Smooth muscle cell (in vitro differentiated cells): ENCODE data around the gene CEND1. TPM values are rescaled to one million over a fixed set of nuclear protein-coding genes. Genes with fewer than 3 reads are reported as not detected.

Source experiments
- DNase-seq: peaks from one replicate; lab custom pipeline; 2025; ENCODE audit not compliant: unreplicated experiment; lab: John Stamatoyannopoulos, UW
- H2AFZ ChIP-seq: fragments of 200-600 bp; sonication (generic); 2 replicates; pipeline ENCODE4 v1.6.0; 2016; ENCODE audit warnings: antibody characterized with exemption, low read depth, mild to moderate bottlenecking
- H3F3A ChIP-seq: fragments of 200-600 bp; sonication (generic); 2 replicates; pipeline ENCODE4 v1.6.0; 2017; ENCODE audit warnings: antibody characterized with exemption, low read depth
- H3K27ac ChIP-seq: fragments of 200-600 bp; sonication (generic); 2 replicates; pipeline ENCODE4 v1.5.1; 2016; ENCODE audit warnings: low read depth, mild to moderate bottlenecking
- H3K27me3 ChIP-seq: fragments of 200-600 bp; sonication (generic); 2 replicates; pipeline ENCODE4 v1.6.1; 2016; ENCODE audit warnings: low read depth, mild to moderate bottlenecking
- H3K36me3 ChIP-seq: fragments of 200-600 bp; sonication (generic); 2 replicates; pipeline ENCODE4 v1.5.1; 2016; ENCODE audit warnings: low read depth
- H3K4me1 ChIP-seq: fragments of 200-600 bp; sonication (generic); 2 replicates; pipeline ENCODE4 v1.5.1; 2016; ENCODE audit warnings: low read depth
- H3K4me2 ChIP-seq: fragments of 200-600 bp; sonication (generic); 2 replicates; pipeline ENCODE4 v1.6.0; 2016; ENCODE audit warnings: mild to moderate bottlenecking
- H3K4me3 ChIP-seq: fragments of 200-600 bp; sonication (generic); 2 replicates; pipeline ENCODE4 v1.5.1; 2016; ENCODE audit warnings: mild to moderate bottlenecking
- H3K79me2 ChIP-seq: fragments of 200-600 bp; sonication (generic); 2 replicates; pipeline ENCODE4 v1.6.0; 2016; ENCODE audit warnings: low read depth, mild to moderate bottlenecking
- H3K9ac ChIP-seq: fragments of 200-600 bp; sonication (generic); 2 replicates; pipeline ENCODE4 v1.6.0; 2016; ENCODE audit warnings: low read depth
- H3K9me3 ChIP-seq: fragments of 200-600 bp; sonication (generic); replicated peaks from 2 replicates; pipeline ENCODE4 v1.5.1; 2016; ENCODE audit warnings: low read depth
- H4K20me1 ChIP-seq: fragments of 200-600 bp; sonication (generic); 2 replicates; pipeline ENCODE4 v1.6.0; 2016; ENCODE audit warnings: low read depth
- WGBS: methylation state at CpG from one replicate; pipeline ENCODE4 v1.1.7; 2016; ENCODE audit warnings: low lambda C conversion rate; 5-methylcytosine and 5-hydroxymethylcytosine counted together
- polyA plus RNA-seq: library from polyadenylated mRNA; unstranded; fragments of >200 nt; fragmentation: Nextera tagmentation; extraction: Ambion mirVana; gene quantifications from 2 replicates; pipeline ENCODE4 v1.2.1, GENCODE V29; 2016
- total RNA-seq: library from RNA; depleted of rRNA; stranded (reverse); fragments of >200 nt; gene quantifications from 2 replicates; pipeline ENCODE4 v1.2.3, GENCODE V29; 2014
- TF ChIP-seq, protein P1 (sequence below): fragments of 200-600 bp; sonication (generic); IDR thresholded peaks from 2 replicates; pipeline ENCODE4 v1.5.1; 2017; ENCODE audit warnings: borderline replicate concordance, mild to moderate bottlenecking, antibody characterized with exemption; ENCODE audit not compliant: insufficient read depth, poor library complexity, severe bottlenecking

The CEND1 gene
- total and polyA plus RNA-seq, 2 experiments from 2014 or later = 0.13 TPM; not detected in 1

DNA sequence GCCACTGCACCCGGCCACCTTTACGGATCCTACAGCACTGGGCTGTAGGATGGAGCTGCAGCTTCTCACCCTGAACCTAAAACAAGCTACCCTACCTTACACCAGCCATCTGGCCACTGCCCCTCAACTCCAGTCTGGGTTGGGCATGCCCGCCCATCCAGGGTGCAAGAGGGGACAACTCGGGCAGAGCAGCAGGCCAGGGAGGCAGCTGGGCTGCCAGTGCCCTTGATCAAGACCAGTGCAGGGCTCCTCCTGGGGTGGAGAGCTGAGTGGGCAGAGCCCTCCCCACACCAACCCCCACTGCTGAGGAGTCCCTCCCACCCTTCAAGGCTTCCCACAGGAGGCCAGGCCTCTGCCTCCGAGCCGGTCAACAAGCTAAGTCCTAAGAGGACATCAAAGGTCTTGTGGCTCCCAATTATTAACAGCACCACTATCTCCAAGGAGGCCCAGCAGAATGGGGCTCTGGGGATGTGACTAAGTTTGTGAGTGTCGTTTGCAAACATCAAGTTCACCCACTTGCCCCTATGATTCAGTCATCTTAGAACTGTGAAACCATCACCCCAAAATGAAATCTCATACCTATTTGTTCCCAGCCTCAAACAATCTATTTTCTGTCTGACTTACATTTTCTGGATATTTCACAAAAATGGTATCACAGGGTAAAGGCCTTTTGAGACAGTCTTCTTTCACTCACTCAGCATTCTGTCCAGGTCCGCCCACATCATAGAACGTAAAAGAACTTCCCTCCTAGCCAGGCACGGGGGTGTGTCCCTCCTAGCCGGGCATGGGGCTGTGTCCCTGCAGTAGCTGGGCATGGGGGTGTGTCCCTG is 23.6 kb downstream of the CEND1 start:
- 75% methylated on average over 11 of the region's 11 CpGs for WGBS
- TF ChIP-seq, protein P1, sequence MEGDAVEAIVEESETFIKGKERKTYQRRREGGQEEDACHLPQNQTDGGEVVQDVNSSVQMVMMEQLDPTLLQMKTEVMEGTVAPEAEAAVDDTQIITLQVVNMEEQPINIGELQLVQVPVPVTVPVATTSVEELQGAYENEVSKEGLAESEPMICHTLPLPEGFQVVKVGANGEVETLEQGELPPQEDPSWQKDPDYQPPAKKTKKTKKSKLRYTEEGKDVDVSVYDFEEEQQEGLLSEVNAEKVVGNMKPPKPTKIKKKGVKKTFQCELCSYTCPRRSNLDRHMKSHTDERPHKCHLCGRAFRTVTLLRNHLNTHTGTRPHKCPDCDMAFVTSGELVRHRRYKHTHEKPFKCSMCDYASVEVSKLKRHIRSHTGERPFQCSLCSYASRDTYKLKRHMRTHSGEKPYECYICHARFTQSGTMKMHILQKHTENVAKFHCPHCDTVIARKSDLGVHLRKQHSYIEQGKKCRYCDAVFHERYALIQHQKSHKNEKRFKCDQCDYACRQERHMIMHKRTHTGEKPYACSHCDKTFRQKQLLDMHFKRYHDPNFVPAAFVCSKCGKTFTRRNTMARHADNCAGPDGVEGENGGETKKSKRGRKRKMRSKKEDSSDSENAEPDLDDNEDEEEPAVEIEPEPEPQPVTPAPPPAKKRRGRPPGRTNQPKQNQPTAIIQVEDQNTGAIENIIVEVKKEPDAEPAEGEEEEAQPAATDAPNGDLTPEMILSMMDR = no peak
- DNase-seq = no peak

DNA sequence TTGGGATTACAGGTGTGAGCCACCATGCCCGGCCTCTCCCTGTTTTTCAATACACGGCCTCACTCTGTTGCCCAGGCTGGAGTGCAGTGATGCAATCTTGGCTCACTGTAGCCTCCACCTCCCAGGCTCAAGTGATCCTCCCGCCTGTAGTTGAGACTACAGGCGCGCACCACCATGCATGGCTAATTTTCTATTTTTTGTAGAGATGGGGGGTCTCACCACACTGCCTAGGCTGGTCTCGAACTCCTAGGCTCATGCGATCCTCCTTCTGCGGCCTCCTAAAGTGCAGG is 24.1 kb downstream of the CEND1 start:
- H3K4me2 ChIP-seq = no peak overlapping the region
- H3K9me3 ChIP-seq = no peaks in the 10 kb centered on the region
- H3K79me2 ChIP-seq = no peaks in the 10 kb centered on the region
- peaks cover 73% of the 10 kb centered on the region for H4K20me1 ChIP-seq
- H3K9ac ChIP-seq = no peak overlapping the region
- WGBS = 97% methylated on average over 8 of the region's 8 CpGs
- H3K36me3 ChIP-seq = no peaks in the 10 kb centered on the region
- peaks cover 16% of the 10 kb centered on the region for H3F3A ChIP-seq
- no peak overlapping the region for H3K4me3 ChIP-seq
- DNase-seq = no peak
- H3K27me3 ChIP-seq = no peaks in the 10 kb centered on the region
- no peak overlapping the region for H3K27ac ChIP-seq
- TF ChIP-seq, protein P1 = no peak
- no peak overlapping the region for H2AFZ ChIP-seq
- no peaks in the 10 kb centered on the region for H3K4me1 ChIP-seq

More for the DNA sequence above, 23.6 kb downstream of the CEND1 start:
- Histone ChIP-seq H3K79me2 (no peaks in the 10 kb centered on the region), H3K4me2 (no peak overlapping the region), H3K9ac (no peak overlapping the region), H3K9me3 (no peaks in the 10 kb centered on the region), H3K27ac (no peak overlapping the region), H4K20me1 (peaks cover 79% of the 10 kb centered on the region), H3K4me3 (no peak overlapping the region), H3F3A (peaks cover 14% of the 10 kb centered on the region), H3K36me3 (no peaks in the 10 kb centered on the region), H3K27me3 (no peaks in the 10 kb centered on the region), H2AFZ (no peak overlapping the region), H3K4me1 (no peaks in the 10 kb centered on the region)

DNA sequence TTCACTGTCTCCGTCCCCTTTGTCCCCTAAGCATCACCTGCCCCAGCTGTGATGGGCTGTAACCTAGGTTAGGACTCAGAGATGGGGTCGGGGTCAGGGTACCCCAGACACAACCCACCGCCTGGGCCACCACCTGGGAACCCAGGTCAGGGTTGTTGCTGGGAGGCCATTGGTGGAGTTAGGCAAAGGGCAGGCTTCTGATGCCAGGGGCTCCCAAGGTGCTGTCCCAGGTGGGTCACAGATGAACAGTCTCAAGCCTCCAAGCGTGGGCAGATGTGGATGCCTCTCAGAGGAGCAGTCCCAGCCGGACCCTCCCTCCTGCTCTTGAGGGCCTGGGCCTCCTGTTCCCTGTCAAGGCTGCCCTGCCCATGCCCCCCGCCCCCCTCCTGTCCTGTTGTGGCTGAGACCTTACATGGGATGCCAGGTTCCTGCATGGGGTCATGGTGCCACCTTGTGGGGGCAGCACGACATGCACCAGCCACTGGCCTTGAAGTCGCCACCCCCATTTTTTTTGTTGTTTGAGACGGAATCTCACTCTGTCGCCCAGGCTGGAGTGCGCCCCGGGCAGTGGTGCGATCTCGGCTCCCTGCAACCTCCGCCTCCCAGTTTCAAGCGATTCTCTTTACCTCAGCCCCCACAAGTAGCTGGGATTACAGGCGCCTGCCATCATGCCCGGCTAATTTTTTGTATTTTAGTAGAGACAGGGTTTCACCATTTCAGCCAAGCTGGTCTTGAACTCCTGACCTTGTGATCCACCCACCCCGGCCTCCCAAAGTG is 24.7 kb downstream of the CEND1 start:
- no peaks in the 10 kb centered on the region for H3K27me3 ChIP-seq
- no peak overlapping the region for H3K9ac ChIP-seq
- TF ChIP-seq, protein P1 = peak; percentile 53
- H2AFZ ChIP-seq = no peak overlapping the region
- H3K4me1 ChIP-seq = no peaks in the 10 kb centered on the region
- peaks cover under 1% of the 10 kb centered on the region for H3K36me3 ChIP-seq
- H3K4me3 ChIP-seq = no peak overlapping the region
- no peaks in the 10 kb centered on the region for H3K9me3 ChIP-seq
- peaks cover 71% of the 10 kb centered on the region for H4K20me1 ChIP-seq
- no peak for DNase-seq
- WGBS = 77% methylated on average over 19 of the region's 19 CpGs
- H3K79me2 ChIP-seq = no peaks in the 10 kb centered on the region
- H3K4me2 ChIP-seq = no peak overlapping the region
- peaks cover 16% of the 10 kb centered on the region for H3F3A ChIP-seq
- no peak overlapping the region for H3K27ac ChIP-seq
